Peyer's patch (tissue), 4 donors: ENCODE results near the gene NEURL3. TPM values are rescaled to one million over a fixed set of nuclear protein-coding genes. Genes with fewer than 3 reads are reported as not detected.

Source experiments
- DNase-seq, 3 donors: peaks; one replicate each; pipeline ENCODE4 v3.0.0-alpha.2; 2017 to 2019
- H3K27ac ChIP-seq, 4 donors: fragments of 200-600 bp; sonication (generic); one replicate each; pipeline ENCODE4 v1.5.1; 2016 to 2019
- H3K27me3 ChIP-seq, 2 donors: fragments of 200-600 bp; sonication (generic); one replicate each; pipeline ENCODE4 v1.5.1; 2019
- H3K36me3 ChIP-seq, 3 donors: fragments of 200-600 bp; sonication (generic); one replicate each; pipeline ENCODE4 v1.5.1; 2016 to 2019
- H3K4me1 ChIP-seq, 4 donors: fragments of 200-600 bp; sonication (generic); one replicate each; pipeline ENCODE4 v1.5.1; 2016 to 2019
- H3K4me3 ChIP-seq, 4 donors: fragments of 200-600 bp; sonication (generic); 1 replicate in 3 of 4; 2 replicates in 1 of 4; pipeline ENCODE4 v1.5.1; 2016 to 2019; ENCODE audit warnings: mild to moderate bottlenecking in 1 of 4
- H3K9me3 ChIP-seq, 4 donors: fragments of 200-600 bp; sonication (generic); one replicate each; pipeline ENCODE4 v1.5.1; 2016 to 2019; ENCODE audit warnings: mild to moderate bottlenecking in 1 of 4
- CTCF ChIP-seq, 6 experiments: fragments of 450-650 bp in 4 of 6; fragments of 200-600 bp in 2 of 6; sonication (generic) in 1 of 6; IDR thresholded peaks; one replicate each; pipeline ENCODE4 v1.5.1; 2017 to 2019; ENCODE audit warnings: antibody characterized with exemption in 6 of 6, mild to moderate bottlenecking in 3 of 6, moderate library complexity in 1 of 6
- POLR2A ChIP-seq, 2 donors: fragments of 450-650 bp; IDR thresholded peaks; one replicate each; pipeline ENCODE4 v1.5.1; 2017; ENCODE audit warnings: antibody characterized with exemption in 2 of 2, mild to moderate bottlenecking in 2 of 2, moderate library complexity in 2 of 2
- total RNA-seq, 4 donors: library from RNA; depleted of rRNA; stranded (reverse); fragments of >200 nt; gene quantifications; one replicate each; pipeline ENCODE4 v1.1.0, GENCODE V29; 2016

The NEURL3 gene
- total RNA-seq, 4 donors from 2014 or later = 1.7 to 23.6 (median 20.2) TPM; not detected in 1

DNA sequence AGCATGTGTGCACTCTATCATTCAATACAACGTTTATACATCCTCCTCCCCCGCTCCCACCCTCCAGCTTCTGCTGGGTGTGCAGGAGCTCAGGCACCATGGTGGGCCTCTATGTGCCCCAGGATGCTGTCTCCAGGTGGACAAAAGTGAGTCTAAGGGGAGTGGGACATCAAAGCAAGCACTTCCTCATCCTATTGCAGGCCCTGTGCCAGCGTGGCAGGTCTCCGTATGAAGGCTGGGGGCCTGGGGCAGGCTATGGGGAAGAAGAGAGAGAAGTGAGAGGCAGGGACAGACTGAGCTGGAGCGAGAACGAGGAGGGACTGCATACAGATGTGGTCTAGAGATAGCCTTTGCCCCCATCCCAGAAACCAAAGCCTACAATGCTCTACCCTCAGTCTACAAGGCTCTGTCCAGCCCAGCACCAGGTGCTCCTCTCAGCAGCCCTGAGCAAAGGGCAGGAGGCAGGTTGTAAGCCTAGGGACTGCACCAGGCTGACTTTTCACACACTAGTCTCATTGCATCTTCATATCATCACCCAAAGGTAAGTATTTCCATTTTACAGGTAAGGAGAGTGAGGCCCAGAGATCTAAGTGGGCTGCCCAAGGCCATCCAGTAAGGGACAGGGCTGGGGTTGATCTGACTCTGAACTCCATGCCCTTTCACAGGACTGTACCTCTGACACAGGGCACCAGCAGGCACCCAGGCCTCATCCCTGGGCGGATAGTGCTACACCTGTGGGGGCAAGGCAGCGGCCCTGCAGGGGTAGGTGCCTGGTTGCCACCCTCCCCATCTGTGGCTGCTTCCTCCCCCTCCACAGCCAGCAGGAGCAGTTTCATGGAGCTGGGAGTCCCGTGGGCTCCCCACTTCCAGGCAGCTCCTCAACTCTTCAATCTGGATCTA, 17.4 kb upstream of the NEURL3 start:
- Histone ChIP-seq H3K27ac (no peak overlapping the region), H3K36me3 (no peaks in the 10 kb centered on the region), H3K4me3 (no peak overlapping the region), H3K27me3 (no peaks in the 10 kb centered on the region), H3K9me3 (no peaks in the 10 kb centered on the region), H3K4me1 (peaks cover 0 to 24% (median 3%) of the 10 kb centered on the region in 4 donors)
- no peak for DNase-seq
- no peak for TF ChIP-seq CTCF (IDR thresholded peaks at IDR 0.05)
- TF ChIP-seq POLR2A (IDR thresholded peaks at IDR 0.05) = no peak

DNA sequence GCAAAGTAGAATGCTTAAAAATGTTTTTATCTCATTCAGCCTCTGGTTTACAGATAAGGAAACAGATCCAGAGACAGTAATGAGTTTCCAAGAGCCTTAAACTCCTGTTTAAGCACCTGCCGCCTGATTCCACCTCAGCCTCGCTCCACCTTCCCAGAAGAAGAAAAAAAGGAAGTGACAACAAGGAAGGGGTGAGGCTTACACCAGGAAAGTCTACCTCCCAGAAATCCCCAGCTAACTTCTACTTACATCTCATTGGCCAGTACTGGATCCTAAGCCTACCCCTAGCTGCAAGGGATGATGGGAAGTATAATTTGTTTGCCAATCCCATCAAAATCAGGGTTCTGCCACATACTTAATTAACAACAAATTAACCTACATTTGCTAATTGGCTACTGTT, 16.1 kb upstream of the NEURL3 start:
- H3K27me3 ChIP-seq = no peaks in the 10 kb centered on the region
- H3K36me3 ChIP-seq = no peaks in the 10 kb centered on the region
- no peak for DNase-seq
- H3K27ac ChIP-seq = no peak overlapping the region
- no peak for TF ChIP-seq POLR2A (IDR thresholded peaks at IDR 0.05)
- TF ChIP-seq CTCF (IDR thresholded peaks at IDR 0.05) = no peak
- H3K4me1 ChIP-seq = peaks cover 0 to 14% (median 3%) of the 10 kb centered on the region in 4 donors
- H3K4me3 ChIP-seq = no peak overlapping the region
- H3K9me3 ChIP-seq = no peaks in the 10 kb centered on the region

GRCh38 chr2:96520697-96521096, 15.5 kb upstream of the NEURL3 start:
- H3K4me3 ChIP-seq = no peak overlapping the region

DNA sequence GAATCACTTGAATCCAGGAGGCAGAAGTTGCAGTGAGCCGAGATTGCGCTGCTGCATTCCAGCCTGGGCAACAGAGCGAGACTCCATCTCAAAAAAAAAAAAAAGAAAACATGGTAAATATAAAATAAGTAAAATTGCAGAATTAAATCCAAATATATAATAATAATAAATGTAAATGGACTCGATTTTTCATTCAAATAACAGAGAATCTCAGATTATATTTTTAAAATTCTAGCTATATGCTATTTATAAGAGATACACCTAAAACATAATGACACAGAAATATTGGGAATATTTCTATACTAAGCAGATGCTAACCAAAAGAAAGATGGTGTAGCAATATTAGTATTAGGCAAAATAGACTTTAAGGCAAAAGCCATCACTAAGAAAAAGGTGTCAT, 15.1 kb upstream of the NEURL3 start:
- Histone ChIP-seq H3K27ac (no peak overlapping the region), H3K4me3 (no peak overlapping the region), H3K4me1 (peaks cover 0 to 14% (median 3%) of the 10 kb centered on the region in 4 donors), H3K9me3 (no peaks in the 10 kb centered on the region), H3K36me3 (no peaks in the 10 kb centered on the region), H3K27me3 (no peaks in the 10 kb centered on the region)
- DNase-seq = no peak
- no peak for TF ChIP-seq CTCF (IDR thresholded peaks at IDR 0.05)
- no peak for TF ChIP-seq POLR2A (IDR thresholded peaks at IDR 0.05)

More at GRCh38 chr2:96520697-96521096, 15.5 kb upstream of the NEURL3 start:
- H3K9me3 ChIP-seq = no peaks in the 10 kb centered on the region
- TF ChIP-seq POLR2A (IDR thresholded peaks at IDR 0.05) (no peak), CTCF (IDR thresholded peaks at IDR 0.05) (no peak)
- H3K27ac ChIP-seq = no peak overlapping the region
- H3K4me1 ChIP-seq = peaks cover 0 to 14% (median 3%) of the 10 kb centered on the region in 4 donors
- DNase-seq = no peak
- H3K36me3 ChIP-seq = no peaks in the 10 kb centered on the region
- H3K27me3 ChIP-seq = no peaks in the 10 kb centered on the region

- Histone ChIP-seq H3K27me3 (no peaks in the 10 kb centered on the region), H3K9me3 (no peaks in the 10 kb centered on the region), H3K4me1 (no peaks in the 10 kb centered on the region), H3K27ac (no peak overlapping the region), H3K36me3 (no peaks in the 10 kb centered on the region), H3K4me3 (no peak overlapping the region)
- no peak for TF ChIP-seq CTCF (IDR thresholded peaks at IDR 0.05)
- no peak for TF ChIP-seq POLR2A (IDR thresholded peaks at IDR 0.05)
- DNase-seq = no peak
Measured at GRCh38 chr2:96517079-96517478, 11.9 kb upstream of the NEURL3 start.
